BE2C (cell line): ENCODE results near the gene COBL.

Experiments used
- DNase-seq: peaks from one replicate; pipeline ENCODE4 v3.0.0-alpha.2; 2020
- H3K27me3 ChIP-seq: fragments of 250-450 bp; sonication (Bioruptor Pico); 2 replicates; pipeline ENCODE4 v1.5.1; 2020; ENCODE audit warnings: mild to moderate bottlenecking
- H3K36me3 ChIP-seq: fragments of 250-450 bp; sonication (Bioruptor Pico); 2 replicates; pipeline ENCODE4 v1.5.1; 2020; ENCODE audit warnings: mild to moderate bottlenecking
- H3K4me1 ChIP-seq: fragments of 250-450 bp; sonication (Bioruptor Pico); 2 replicates; pipeline ENCODE4 v1.5.1; 2020
- H3K4me3 ChIP-seq: 2 replicates; pipeline ENCODE4 v1.5.1; 2011; ENCODE audit warnings: low read depth, low read length
- H3K9me3 ChIP-seq: fragments of 250-450 bp; sonication (Bioruptor Pico); 2 replicates; pipeline ENCODE4 v1.5.1; 2020
- TF ChIP-seq, protein P1 (sequence below): IDR thresholded peaks from 2 replicates; pipeline ENCODE4 v1.5.1; 2012; ENCODE audit warnings: mild to moderate bottlenecking, low read depth, low read length

COBL gene

DNA sequence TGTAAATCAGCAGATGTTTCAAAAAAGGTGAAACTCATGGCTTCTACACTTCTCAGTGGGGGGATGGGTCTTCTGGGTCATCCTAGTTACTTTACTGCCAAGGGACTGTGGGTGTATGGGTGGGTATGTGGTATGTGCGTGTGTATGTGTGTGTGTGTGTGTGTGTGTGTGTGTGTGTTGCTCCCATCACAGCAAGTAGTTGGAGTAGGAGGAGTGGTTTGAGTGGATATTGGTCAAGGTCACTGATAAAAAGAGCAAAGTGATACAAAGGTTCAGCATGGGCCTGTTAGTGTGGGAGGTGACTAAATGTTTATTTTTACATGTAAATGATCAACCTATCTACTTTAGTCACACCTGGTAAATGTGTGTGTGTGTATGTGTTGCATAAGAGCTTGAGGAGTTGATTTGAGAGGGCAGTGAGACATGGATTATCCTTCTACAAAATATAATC, 11.8 kb upstream of the COBL start:
- no peaks in the 10 kb centered on the region for H3K9me3 ChIP-seq
- no peaks in the 10 kb centered on the region for H3K4me1 ChIP-seq
- no peaks in the 10 kb centered on the region for H3K36me3 ChIP-seq
- no peak for DNase-seq
- no peak overlapping the region for H3K4me3 ChIP-seq
- H3K27me3 ChIP-seq, result no peaks in the 10 kb centered on the region
- TF ChIP-seq, protein P1, sequence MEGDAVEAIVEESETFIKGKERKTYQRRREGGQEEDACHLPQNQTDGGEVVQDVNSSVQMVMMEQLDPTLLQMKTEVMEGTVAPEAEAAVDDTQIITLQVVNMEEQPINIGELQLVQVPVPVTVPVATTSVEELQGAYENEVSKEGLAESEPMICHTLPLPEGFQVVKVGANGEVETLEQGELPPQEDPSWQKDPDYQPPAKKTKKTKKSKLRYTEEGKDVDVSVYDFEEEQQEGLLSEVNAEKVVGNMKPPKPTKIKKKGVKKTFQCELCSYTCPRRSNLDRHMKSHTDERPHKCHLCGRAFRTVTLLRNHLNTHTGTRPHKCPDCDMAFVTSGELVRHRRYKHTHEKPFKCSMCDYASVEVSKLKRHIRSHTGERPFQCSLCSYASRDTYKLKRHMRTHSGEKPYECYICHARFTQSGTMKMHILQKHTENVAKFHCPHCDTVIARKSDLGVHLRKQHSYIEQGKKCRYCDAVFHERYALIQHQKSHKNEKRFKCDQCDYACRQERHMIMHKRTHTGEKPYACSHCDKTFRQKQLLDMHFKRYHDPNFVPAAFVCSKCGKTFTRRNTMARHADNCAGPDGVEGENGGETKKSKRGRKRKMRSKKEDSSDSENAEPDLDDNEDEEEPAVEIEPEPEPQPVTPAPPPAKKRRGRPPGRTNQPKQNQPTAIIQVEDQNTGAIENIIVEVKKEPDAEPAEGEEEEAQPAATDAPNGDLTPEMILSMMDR, result no peak

DNA sequence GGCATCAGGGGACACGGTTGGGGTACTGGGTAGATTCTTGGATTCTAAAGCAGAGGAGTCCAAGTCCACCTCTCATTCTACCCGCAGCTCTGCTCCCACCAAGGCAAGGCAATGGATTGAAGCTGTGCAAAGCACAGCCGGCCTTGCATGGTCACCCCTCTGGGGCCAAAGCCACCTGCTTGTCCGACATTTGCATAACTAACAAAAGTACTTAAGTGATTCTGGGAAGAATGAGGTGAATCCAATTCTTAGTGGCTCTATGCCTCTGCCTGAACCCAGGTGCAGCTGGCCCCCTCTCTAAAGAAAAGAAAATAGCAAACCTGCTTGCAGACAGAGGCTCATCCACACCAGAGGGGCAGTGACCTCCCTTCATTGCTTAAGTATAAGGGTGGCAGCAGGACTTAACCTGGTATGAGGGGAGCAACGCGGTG, 10.7 kb upstream of the COBL start:
- H3K27me3 ChIP-seq, result no peaks in the 10 kb centered on the region
- DNase-seq, result no peak
- H3K4me1 ChIP-seq, result no peaks in the 10 kb centered on the region
- H3K4me3 ChIP-seq, result no peak overlapping the region
- no peaks in the 10 kb centered on the region for H3K9me3 ChIP-seq
- no peaks in the 10 kb centered on the region for H3K36me3 ChIP-seq
- TF ChIP-seq, protein P1, result no peak

GRCh38 chr7:51326656-51327286, 10.2 kb upstream of the COBL start:
- TF ChIP-seq, protein P1, result no peak
- no peak for DNase-seq
- H3K4me1 ChIP-seq, result no peaks in the 10 kb centered on the region

GRCh38 chr7:51325908-51326307, 9.3 kb upstream of the COBL start:
- no peak overlapping the region for H3K4me3 ChIP-seq
- no peaks in the 10 kb centered on the region for H3K4me1 ChIP-seq
- no peaks in the 10 kb centered on the region for H3K36me3 ChIP-seq
- 0 out of 2 replicates have a peak, but pooled peaks cover 3% of the 10 kb centered on the region for H3K27me3 ChIP-seq
- H3K9me3 ChIP-seq, result no peaks in the 10 kb centered on the region
- no peak for DNase-seq
- TF ChIP-seq, protein P1, result no peak

More at GRCh38 chr7:51326656-51327286, 10.2 kb upstream of the COBL start:
- Histone ChIP-seq H3K27me3 (no peaks in the 10 kb centered on the region), H3K36me3 (no peaks in the 10 kb centered on the region), H3K4me3 (no peak overlapping the region), H3K9me3 (no peaks in the 10 kb centered on the region)

DNA sequence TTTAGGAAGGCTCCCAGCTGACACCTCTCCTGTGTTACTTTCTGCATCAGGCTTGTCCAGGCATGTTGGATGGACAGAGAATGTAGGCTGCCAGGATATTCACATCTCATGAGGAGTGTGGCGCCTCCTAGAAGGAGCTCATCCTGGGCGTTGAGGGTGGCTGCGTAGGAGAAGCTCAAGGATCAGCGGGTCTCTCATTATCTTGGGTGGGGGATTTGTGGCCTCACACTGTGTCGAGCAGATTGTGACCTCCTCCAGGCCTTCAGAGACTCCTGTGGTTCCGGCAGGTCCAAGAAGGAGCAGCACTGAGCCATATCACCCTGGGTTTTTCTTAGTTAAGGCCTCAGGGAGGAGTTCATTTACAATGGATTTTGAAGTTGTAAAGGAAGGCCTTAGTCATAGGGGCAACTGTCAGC, 8.7 kb upstream of the COBL start:
- TF ChIP-seq, protein P1, result no peak
- Histone ChIP-seq H3K4me3 (no peak overlapping the region), H3K9me3 (no peaks in the 10 kb centered on the region), H3K27me3 (peaks cover 6% of the 10 kb centered on the region; the same call in 1 of the 2 replicates), H3K36me3 (no peaks in the 10 kb centered on the region), H3K4me1 (no peaks in the 10 kb centered on the region)
- no peak for DNase-seq

- Histone ChIP-seq H3K27me3 (peaks cover 6% of the 10 kb centered on the region; the same call in 1 of the 2 replicates), H3K4me1 (no peaks in the 10 kb centered on the region), H3K9me3 (no peaks in the 10 kb centered on the region), H3K4me3 (no peak overlapping the region), H3K36me3 (no peaks in the 10 kb centered on the region)
- DNase-seq, result no peak
- TF ChIP-seq, protein P1, result no peak
Measured at GRCh38 chr7:51324206-51324898, 7.7 kb upstream of the COBL start.
